Stimulated activated CD4-positive, alpha-beta T cell treated with anti-CD3 and anti-CD28 coated beads, Interleukin-4, amount 100 ng/mL, for 48 hours (primary cell): ENCODE data around the gene MALRD1.

Experiments used
- DNase-seq, 2 donors: peaks; one replicate each; pipeline ENCODE4 v3.0.0-alpha.2; 2020; ENCODE audit warnings: low read depth in 2 of 2

The MALRD1 gene

DNA sequence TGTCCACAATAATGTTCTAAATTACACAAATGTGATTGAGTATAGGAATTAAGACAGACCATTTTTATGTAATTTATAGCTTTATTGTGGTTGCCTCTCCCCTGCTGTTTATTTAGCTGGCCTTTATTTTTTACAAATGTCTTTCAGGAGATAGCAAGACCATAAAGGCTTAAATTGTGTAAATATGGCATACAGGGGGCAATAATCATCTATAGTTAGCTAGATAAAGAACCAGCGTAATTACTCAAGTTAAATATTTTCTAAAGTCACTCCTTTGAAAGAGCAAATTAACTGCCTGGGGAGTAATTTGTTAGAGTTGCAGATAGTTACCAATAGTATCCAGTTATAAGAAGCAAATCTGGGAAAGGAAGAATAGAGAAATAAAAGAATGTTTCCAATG is at the start of gene MALRD1:
Gene MALRD1, plus strand, starts transcription at position 313 of the 400 bp plus-strand sequence. CDS start 138 bp downstream, outside the sequence.
- DNase-seq, result no peak

DNA sequence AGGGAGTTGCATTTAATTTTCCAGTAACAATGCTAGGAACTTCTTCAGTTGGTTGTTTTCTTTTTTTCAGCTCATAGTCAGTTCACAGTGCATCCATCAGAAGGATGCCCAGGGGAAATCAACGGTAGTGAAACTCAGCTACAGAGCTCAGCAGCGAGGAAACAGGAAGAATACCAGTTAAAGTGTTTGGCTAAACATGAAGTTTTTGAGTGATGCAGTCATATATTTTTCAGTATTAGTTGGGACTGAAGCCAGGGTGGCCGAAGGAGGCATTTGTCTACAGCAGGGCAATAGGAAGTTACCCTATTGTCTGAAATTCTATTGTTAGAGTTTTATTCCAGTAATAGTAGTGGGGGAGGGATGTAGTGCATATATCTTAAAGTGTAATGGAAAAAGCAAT is 45.3 kb upstream of the MALRD1 start:
- DNase-seq, result no peak

DNA sequence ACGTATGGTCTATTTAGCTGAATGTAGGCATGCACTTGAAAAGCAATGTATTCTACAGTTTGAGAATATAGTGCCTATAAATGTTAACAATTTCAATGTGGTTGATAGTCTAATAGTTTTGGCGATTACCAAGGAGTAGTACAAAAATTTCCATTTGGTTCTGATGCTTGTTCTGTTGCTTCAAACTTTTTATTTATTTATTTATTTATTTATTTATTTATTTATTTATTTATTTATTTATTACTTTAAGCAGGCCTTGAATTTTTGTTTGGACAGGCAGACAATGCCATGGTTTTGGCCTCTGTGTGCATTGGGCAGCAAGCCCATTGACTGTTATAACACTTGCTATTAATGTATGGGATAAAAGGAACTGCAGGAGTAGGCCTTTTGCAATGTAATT is 36.5 kb upstream of the MALRD1 start:
- DNase-seq, result no peak

DNA sequence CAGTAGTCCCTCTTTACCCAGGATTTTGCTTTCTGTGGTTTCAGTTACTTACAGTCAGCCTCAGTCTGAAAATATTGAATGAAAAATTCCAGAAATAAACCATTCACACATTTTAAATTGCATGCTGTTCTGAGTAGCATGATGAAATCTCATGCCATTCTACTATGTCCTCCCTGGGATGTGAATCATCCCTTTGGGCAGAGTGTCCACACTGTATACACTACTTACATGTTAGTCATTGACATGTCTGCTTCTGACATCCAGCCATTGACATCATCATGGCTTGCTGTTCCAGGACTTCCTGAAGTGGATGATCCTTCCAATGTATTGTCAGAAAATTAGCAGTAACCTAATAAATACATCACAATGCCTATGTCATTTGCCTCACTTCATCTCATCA is 34.6 kb upstream of the MALRD1 start:
- no peak for DNase-seq

DNA sequence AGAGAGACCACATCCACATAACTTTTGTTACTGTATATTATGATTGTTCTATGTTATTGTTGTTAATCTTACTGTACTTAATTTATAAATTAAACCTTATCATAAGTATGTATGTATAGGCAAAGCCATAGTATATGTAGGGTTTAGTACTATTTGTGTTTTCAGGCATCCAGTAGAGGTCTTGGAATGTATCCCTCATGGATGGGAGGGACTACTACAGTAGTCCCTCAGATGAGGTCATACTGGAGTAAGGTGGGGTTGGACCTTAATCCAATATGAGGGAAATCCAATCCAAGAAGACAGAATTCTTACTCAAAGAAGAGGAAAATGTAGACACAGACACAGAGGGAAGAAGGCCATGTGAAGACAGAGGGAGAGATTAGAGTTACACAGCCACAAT is 34.1 kb upstream of the MALRD1 start:
- DNase-seq, result no peak

DNA sequence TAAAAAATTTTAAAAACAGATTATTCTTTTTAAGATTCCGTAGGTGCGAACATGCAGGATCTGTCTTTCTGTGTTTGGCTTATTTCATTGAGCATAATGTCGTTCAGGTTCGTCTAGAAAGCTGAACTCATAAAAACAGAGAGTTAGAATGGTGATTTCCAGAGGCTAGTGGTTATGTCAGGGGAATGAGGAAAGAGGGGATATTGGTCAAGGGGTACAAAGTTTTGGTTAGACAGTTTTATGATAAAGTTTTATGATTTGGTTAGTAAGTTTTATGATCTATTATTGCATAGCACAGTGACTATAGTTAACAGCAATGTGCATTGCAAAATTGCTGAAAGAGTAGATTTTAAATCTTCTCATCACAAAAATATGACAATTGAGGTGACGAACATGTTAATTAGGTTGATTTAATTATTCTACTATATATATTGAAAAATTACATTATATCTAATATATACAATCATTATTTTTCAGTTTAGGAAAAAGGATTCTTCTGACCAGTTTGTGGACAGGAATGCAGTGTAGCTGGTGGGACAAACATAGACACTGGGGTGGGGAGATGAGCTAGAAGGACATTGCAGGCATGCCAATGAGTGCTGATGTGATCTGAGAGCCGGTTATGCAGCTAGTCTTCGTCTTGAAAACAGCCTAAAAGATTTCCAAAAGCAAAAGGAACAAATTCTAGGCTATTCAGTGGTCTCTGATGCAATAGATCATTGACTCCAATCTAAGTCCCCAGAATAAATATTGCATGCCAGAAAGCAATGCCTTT is 31.3 kb upstream of the MALRD1 start:
- no peak for DNase-seq

DNA sequence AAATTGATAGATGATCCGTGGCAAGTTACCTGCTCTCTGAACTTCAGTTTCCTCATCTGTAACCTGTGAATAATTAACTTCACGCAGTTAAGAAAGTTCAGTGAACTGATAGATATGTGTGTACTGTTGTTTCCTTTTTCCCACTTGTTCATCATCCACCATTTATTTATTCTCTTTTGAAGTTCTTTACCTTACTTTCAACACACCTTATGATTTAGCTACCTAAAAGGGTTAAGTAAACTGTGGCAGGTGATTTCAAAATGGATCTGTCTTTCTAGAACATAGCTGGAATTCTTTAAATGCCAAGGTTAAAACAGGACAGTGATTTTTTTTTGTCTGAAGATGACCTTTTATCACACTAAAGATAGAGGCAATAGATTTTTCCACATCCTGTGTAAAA is 27.4 kb upstream of the MALRD1 start:
- DNase-seq, result no peak

DNA sequence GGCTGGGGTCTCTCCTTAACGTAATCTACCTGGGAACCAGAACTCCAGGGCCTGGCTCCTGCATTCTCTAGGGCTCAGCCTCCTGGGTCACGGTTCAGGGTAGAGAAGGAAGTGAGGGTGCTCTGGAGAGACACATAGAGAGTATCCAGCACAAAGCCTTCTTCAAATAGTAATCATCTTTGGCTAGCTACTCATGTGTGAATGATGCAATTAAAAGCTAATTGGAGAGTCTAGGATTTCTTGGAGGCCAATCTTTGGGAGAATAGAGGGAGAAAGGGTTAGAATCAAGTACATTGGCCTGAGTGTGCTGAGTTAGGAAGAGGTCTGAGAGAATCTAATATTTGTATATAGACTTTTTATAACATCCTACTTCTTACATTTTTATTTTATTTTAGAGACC is 24.0 kb upstream of the MALRD1 start:
- no peak for DNase-seq

DNA sequence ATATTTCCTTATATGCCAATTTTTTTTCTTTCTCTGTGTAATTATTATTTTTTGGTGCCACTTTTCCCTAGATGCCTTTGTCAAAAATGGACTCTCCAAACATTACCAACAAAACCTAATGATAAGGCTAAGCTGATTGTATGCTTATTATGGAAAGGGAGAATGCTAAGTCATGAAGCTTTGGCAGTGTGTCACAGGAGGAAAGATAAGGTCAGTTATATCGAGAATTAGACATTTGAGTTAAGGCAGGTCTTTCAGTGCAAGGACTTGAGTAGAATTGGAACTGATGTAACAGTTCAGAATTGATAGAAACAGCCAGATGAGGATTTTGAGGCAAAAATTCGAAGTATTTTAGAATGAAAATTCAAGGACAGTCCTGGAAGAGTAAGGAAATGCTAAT is 16.8 kb upstream of the MALRD1 start:
- no peak for DNase-seq

DNA sequence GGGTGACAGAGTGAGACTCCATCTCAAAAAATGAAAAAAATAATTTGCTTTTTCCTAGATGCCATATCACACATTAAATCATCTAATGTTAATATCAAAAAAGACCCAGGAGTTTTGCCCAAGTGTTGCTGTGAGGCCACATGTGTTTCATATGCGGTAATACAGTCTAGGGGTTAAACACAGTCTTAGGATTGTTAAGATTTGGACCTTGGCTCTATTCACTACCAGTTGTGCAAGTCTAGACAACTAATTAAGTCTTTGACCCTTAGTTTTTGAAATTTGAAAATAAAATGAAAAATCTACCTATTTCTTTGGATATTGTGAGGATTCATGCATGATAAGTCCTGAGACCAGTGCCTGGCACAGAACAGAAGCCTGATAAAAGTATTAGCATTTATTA is 14.9 kb upstream of the MALRD1 start:
- DNase-seq, result no peak

DNA sequence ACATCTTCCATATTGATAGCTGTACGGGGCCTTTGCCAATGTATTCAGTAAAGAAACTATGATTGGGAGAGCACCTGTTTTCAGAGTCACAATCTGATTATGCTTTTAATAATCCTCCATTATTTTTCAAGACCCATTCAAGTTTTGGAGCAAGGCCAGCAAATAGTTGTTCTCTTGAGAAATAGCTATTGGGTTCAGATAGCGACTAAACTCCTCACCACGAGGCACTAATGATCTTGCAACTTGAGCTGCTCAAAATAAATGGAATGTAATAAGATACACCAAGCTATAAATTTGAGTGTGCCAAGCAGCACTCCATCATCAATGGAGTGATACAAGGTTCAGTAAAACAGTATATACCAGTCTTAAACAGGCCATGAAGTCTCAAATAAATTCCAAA is 7.4 kb upstream of the MALRD1 start:
- no peak for DNase-seq

DNA sequence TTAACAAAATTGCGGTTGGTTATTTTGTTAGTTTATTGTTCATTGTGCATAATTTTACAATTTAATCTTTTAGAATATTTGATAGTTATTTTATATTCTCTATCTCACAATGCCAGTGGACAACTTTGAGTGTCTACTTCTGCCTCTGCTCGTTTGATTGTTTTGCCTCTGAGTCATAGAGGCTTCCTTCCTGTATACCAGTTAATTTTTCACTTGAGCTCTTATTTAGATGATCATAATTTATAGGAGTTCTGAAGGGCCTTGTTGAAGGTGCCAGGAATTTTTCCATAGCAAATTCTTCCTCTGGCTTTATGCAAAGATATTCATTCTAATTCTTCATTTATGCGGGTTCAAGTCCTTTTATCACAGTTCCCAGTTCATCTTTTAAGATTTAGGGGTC is 5.2 kb upstream of the MALRD1 start:
- DNase-seq, result no peak

DNA sequence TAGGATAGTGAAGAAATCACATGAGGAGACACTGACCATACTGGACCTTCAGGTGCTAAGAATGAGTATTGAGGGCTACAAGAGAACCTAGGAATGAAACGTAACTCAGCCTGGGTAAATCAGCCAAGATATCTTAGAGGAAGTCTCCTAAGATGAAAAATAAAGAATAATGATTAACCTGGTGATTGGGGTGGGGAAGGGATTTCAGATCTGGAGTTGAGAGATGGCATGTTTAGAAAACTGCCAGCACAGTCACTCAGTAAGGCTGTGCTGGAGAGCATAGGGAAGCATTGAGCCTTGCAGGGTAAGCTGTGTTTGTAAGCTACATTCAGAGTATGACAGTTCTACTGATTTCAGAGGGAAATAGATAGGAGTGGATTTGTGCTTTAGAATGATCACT is 1.9 kb upstream of the MALRD1 start:
- no peak for DNase-seq

DNA sequence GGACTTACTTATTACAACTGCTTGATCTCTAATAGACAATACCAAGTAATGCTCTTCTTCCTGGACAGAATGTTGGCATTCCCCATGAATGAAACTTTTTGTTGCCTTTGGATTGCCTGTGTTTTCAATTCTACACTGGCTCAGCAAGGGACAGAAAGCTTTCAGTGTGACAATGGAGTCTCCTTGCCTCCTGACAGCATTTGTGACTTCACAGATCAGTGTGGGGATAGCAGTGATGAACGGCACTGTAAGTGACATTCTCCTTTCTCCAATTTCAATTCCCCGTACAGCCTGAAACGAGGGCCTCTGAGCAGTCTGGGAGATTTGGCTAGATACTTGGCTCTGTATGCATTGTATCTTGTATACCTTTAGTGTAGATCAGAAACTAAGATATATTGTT is 290 bp downstream of the MALRD1 start:
- no peak for DNase-seq

DNA sequence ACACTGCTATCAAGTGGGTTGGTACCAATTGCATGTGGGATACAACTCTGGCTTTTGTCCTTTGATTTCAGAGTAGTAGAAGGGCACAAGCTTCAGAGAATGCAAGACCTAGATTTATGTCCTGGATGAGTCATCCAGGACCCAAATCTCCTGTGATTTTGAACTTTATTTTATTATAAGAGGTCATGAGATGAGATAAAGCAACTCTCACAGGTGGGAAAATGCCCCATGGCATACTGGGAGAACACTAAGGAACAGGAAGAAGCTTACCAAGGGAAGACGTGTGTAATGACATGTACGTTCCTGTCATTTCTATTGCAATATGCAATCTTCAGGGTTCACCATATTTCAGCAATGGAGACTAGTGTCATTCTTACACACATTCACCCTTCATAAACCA is 966 bp downstream of the MALRD1 start:
- DNase-seq, result no peak

DNA sequence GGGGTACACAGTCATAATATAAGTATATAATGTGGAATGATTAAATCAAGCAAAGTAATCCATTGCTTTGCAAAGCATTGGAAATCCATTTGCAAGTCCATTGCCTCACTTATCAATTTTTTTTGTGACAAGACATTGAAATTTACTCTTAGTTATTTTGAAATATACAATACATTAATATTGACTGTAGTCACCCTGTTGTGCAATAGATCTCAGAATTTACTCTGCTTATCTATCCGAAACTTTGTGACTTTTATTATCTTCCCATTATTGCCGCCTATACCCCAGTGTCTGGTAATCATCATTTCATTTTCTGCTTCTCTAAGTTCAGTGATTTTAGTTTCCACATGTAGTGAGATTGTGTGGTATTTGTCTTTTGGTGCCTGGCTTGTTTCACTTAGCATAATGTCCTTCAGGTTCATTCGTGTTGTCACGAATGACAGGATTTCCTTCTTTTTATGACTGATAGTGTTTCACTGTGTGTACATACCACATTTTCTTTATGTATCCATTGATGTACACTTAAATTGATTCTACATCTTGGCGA is 5.8 kb downstream of the MALRD1 start:
- DNase-seq, result no peak

DNA sequence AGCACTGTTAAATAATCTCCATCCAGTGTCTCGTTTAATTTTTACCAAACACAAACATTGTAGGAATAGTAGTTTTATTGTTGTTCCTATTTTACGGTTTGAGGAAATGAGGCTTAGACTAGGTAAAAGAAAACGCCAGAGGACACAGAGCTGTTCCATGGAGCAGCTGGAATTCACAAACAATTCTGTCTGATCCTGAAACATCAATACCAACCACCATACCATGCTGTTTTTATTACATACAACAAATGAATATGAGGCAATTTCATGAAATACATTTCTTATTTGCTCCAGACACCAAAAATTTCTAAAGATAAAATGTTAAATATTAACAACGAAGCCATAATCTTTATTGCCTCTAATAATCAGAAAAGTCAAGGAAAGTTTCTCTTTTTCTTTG is 9.4 kb downstream of the MALRD1 start:
- DNase-seq, result no peak

DNA sequence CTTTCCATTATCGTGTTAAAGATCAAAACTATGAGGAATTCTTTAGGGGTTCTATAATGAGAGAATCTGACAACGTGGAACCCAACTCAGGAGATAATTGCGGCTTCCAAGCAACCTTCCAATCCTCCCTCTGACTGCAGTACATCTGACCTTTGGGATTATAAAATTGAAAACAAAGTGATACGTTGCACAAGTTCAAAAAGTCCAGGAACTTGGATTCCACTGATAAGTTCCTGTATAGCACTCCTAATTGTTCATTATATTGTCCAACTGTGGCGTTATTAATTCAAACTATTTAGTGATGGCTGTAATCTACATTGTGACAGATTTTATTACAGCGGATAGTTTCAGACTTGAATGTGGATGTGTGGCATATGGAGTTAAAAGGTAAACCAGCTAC is 15.4 kb downstream of the MALRD1 start:
- DNase-seq, result no peak

DNA sequence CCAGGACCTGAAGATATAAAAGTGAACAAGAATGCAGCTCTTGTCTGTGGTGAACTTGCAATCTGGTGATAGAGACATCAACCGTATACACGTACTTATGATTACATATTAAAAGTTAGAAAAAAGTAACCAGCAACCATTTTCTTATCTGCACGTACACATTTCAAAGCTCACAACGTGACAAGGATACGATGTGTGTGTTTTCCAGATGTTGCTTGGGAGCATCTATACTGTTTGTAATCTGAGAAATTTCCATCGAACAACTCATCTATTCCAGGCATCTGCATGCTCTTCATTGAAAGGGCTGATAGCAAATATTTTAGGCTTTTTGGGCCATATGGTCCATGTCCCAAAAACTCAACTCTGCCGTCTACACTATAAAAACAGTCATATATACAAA is 23.3 kb downstream of the MALRD1 start:
- DNase-seq, result no peak

DNA sequence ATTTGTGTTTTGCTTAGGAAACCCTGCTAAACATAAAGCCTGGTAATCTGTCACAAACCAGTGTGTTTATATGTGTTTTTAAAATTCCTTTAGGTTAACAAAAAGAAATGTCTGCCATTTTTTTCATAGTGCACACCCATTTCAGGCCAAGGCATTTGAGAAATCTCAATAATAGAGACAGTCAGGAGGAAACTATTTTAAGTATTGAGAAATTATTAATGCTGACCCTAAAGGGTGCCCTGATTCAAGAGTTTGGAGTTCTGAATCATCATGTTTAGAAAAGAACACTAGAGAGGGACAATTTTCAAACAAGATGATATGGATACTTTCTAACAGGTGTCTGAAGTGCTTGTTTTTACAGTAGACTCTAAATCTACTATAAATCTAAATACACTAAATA is 28.7 kb downstream of the MALRD1 start:
- DNase-seq, result no peak

DNA sequence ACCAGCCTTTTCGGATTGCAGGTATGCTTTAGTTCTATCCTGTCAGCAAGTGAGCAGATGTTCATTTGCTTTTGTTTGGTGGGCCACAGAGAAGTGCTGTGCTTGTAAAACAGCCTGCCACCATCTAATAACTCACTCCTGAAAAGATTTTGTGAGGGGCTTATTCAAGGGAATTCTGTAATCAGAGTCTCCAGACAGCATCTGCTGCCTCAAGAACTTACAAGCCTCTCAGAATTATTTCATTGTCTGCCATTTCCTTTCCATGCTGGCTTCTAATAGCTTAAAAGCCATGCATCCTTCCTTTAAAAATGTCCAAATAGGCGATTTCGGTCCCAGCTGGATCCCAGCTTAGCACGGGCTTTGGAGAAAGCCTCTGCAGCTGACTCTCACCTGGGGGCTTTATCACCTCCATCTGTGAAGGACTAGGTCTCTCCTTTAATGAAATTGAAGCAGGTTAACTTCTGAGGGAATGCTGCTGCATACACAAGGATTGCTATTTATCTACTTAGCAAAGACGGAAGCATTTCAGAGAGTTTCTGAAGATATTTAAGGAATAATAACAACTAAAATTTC is 48.0 kb downstream of the MALRD1 start:
- DNase-seq, result no peak

DNA sequence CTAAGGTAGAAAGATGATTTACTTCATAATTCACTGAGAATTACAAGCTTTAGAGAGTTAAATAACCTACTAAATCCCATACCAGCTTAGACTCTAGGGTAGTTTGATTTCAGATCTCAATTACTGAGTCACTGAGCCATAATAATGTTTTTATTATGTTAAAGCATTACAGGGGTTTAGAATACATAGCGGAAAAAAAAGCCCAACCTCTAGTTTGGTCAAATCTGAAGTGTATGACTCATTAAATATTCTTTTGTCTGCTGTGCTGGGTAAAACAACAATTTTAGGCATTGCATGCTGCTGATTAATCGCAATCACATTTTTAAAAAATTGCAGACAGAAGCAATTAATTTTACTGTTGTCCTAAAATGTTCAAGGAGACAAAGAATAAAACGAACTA is 48.5 kb downstream of the MALRD1 start:
- DNase-seq, result no peak

DNA sequence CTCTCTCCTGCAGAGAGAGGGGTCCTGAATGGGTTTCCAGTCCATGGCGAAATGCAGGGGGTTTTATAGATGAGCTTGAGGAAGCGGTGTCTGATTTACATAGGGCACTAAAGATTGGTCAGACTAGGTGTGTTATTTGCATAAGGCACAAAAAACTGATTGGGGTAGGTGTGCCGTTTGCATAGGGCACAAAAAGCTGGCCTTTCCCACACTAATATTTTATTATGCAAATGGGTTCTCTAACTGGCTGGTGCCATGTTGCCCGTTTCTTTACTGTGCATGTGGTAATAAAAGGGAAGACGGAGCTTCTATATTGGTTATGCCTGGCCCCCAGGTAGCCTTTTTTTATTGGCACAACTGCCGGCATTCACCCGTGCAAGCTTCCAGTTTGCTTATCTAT is 50.2 kb downstream of the MALRD1 start:
- DNase-seq, result no peak

DNA sequence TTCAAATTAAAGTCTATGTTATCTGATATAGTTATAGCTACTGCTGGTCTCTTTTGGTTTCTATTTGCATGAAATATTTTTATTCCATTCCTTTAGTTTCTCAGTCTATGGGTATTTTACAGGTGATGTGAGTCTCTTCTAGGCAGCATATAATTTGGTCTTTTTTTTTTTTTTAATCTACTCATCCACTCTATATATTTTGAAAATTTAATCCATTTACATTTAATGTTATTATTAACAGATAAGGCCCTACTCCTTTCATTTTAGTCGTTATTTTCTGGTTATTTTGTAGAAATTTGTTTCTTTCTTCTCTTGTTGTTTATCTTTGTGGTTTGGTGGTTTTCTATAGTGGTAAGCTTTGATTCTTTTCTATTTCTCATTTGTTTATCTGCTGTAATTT is 58.8 kb downstream of the MALRD1 start:
- no peak for DNase-seq
